Stimulated activated CD8-positive, alpha-beta memory T cell treated with anti-CD3 and anti-CD28 coated beads, Interleukin-2, amount 100 ng/mL, for 1 hour (primary cell): ENCODE measurements around the gene MACF1.
"Not testable (repeated sequence)": the region's sequence is repeated elsewhere in the genome, so short reads cannot be mapped to it uniquely, and the experiment has no call there.

Source experiments
- DNase-seq, 2 donors: peaks; one replicate each; pipeline ENCODE4 v3.0.0-alpha.2; 2020; ENCODE audit warnings: low read depth in 2 of 2

Gene MACF1

GRCh38 chr1:39452540-39452939, 248.0 kb downstream of the MACF1 start:
- DNase-seq: no peak

- DNase-seq: no peak
Measured at GRCh38 chr1:39453603-39454002, 249.1 kb downstream of the MACF1 start.

- DNase-seq: no peak
Measured at GRCh38 chr1:39458991-39459390, 254.5 kb downstream of the MACF1 start.

- no peak for DNase-seq
Measured at GRCh38 chr1:39462074-39462473, 257.6 kb downstream of the MACF1 start.

- no peak for DNase-seq
Measured at GRCh38 chr1:39466413-39467107, 262.1 kb downstream of the MACF1 start.

GRCh38 chr1:39467108-39467720, 262.7 kb downstream of the MACF1 start:
- not testable (repeated sequence) for DNase-seq

GRCh38 chr1:39469150-39469549, 264.7 kb downstream of the MACF1 start:
- no peak for DNase-seq

- DNase-seq: no peak
Measured at GRCh38 chr1:39470040-39470439, 265.5 kb downstream of the MACF1 start.

- no peak for DNase-seq
Measured at GRCh38 chr1:39472826-39473225, 268.3 kb downstream of the MACF1 start.

- no peak for DNase-seq
Measured at GRCh38 chr1:39473324-39473723, 268.8 kb downstream of the MACF1 start.

- no peak for DNase-seq
Measured at GRCh38 chr1:39474810-39475209, 270.3 kb downstream of the MACF1 start.

- DNase-seq: not testable (repeated sequence)
Measured at GRCh38 chr1:39475551-39475950, 271.1 kb downstream of the MACF1 start.

GRCh38 chr1:39478126-39478915, 273.8 kb downstream of the MACF1 start:
- no peak for DNase-seq

- no peak for DNase-seq
Measured at GRCh38 chr1:39481289-39481688, 276.8 kb downstream of the MACF1 start.

GRCh38 chr1:39483276-39483675, 278.8 kb downstream of the MACF1 start:
- DNase-seq: no peak

GRCh38 chr1:39484564-39484963, 280.1 kb downstream of the MACF1 start:
- no peak for DNase-seq

- no peak for DNase-seq
Measured at GRCh38 chr1:39485046-39485803, 280.7 kb downstream of the MACF1 start.

- DNase-seq: no peak
Measured at GRCh38 chr1:39488012-39488545, 283.6 kb downstream of the MACF1 start.

- no peak for DNase-seq
Measured at GRCh38 chr1:39488793-39489566, 284.5 kb downstream of the MACF1 start.

- DNase-seq: no peak
Measured at GRCh38 chr1:39489567-39490239, 285.2 kb downstream of the MACF1 start.
